ENCODE results near the gene GNRH2.
"Not testable (repeated sequence)": the region's sequence is repeated elsewhere in the genome, so short reads cannot be mapped to it uniquely, and the experiment has no call there.

Gene GNRH2, protein sequence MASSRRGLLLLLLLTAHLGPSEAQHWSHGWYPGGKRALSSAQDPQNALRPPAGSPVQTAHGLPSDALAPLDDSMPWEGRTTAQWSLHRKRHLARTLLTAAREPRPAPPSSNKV

DNA sequence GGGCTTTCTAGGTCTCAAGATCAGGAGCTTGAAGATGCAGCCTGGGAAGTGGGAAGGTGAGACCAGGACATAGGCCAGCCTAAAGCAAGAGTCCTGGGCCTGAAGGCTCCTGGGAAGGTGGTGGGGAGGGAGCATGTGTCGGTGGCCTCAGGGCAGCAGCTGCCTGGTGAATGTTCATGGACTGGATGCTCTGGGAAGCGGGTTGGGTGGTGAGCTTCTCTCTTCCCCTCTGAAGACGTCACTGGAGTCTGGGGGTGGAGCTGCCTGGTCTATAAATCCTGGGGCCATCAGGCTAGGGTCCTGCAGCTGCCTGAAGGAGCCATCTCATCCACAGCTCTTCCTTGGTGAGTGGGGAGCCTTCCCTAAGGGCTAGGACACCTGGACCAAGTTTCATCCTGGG lies at the start of gene GNRH2:
Gene GNRH2, plus strand, starts transcription at position 301 of the 400 bp plus-strand sequence. CDS start 793 bp downstream, outside the sequence.
- no peak for DNase-seq

DNA sequence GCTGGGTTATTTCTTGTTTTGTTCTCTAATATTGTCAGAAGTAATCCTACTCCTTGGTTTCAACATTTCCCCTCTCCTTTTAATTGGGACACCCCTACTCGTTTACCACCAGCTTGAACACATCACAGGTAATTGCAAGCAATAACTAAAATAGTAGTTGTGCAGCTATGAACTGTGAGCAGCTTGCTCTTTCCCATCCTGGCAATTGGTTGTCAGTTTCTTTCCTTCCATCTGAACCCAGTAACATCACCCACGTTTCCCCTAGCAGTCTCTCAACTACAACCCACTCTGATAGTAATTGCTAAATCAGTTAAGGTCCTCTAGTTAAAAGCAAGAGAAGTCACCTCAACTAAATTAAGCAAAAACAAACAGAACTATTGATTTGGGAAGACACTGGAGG lies 47.6 kb upstream of the GNRH2 start:
- no peak for DNase-seq

DNA sequence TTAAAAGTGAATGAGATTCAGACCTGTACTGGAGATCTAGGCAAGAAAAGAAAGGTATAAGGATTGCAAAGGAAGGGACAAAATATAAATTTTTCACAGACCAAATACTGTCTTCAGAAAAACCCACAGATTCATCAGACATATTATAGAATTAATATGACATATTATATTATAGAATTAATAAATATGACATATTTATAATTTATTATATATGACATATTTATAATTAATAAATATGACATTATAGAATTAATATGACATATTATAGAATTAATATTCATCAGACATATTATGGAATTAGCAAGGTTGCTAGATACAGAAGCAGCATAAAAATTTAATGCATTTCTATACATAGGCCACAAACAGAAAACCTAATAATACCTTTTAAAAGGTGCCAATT lies 44.7 kb upstream of the GNRH2 start:
- DNase-seq: no peak

DNA sequence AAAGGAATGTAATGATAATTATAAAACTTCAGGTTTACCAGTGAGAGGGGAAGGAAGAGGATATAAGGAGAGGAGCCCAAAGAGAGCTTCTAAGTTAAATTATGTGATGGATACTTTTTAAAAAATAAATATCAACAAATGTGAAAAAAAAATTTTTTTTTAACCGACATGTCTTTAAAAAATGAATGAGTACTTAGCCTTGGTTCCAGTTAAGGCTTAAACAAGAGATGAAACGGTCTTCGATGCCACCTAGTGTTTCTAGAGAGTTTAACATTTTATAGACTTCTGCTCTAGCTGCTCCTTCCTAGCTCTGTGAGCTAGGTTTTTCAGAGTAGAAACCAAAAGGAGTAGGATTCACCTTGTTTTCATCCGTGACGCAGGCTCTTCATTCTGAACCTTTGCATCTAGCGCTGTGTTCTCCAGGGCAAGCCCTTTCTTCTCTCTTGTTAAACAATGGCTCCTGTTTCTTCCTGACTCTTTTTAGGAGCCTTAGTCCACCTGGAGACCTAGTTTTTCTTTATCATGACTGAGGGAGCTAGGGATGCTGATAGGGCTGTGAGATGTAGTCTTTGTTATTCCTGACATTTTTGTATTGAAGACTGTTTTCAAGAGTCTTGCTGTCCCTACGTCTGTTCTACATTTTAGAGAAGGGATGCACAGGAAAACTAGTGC lies 42.4 kb upstream of the GNRH2 start:
- DNase-seq: no peak

DNA sequence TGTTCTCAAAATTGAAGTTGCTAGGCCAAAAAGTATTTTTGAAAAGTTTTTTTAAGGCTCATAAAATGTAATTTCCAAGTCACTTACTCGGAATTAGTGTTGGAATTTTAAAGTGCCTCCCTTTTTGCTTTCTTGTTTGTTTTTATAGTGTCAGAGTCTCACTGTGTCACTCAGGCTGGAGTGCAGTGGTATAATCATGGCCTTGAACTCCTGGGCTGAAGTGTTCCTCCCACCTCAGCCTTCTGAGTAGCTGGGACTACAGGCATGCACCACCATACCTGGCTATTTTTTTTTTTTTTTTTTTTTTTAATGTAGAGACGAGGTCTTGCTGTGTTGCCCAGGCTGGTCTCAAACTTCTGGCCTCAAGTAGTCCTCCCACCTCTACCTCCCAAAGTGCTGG lies 40.0 kb upstream of the GNRH2 start:
- DNase-seq: no peak

DNA sequence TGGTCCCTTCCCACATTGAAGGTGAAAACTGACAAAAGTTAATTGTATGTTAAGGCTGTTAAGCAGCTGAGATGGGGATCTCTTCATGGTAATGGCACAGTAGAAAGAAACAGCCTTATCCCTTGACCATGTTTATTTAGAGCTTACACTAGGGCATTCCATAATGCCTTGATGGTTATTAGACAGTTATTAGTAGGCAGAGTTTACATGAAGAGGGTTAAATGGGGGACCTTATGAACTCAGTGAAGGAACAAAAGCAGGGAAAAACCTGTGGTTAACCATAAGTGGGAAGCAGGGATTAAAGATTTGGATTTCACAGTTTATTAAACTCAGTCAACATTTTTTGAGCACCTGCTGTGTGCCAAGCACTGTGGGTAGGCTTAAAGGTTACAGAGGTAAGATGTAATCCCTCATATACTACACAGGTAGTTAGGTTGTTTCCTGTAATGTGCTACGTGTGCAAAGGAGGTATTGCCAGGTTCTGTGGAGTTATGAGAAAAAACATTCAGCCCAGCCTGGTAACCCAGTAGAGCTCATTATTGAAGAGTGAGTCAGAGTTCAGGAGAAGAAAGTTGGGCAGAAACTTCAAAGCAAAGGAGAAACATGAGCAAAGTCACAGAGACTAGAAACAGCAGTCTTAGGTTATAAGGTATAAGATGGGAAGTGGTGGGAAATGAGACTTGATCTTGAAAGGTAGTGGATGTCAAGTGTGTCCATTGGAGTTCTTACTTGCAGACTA lies 32.3 kb upstream of the GNRH2 start:
- DNase-seq: no peak

DNA sequence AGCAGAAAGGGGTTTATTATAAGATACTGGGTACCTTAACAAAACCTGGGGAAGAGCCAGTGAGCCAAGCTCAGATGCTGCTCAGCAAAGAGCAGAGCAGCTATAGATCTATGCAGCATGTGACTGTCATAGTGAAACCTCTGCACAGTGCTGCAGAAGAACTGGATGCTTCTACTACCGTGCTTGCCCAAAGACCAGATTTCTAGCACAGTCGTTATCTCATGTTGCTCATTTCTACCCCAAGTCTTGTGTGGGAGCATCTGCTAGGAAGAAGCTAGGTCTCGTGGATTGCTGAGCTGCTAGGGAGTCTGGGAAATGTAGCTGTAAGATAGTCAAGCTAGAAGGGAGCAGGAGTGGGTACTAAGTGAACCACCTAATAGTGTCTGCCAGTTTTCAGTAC lies 31.7 kb upstream of the GNRH2 start:
- DNase-seq: no peak

DNA sequence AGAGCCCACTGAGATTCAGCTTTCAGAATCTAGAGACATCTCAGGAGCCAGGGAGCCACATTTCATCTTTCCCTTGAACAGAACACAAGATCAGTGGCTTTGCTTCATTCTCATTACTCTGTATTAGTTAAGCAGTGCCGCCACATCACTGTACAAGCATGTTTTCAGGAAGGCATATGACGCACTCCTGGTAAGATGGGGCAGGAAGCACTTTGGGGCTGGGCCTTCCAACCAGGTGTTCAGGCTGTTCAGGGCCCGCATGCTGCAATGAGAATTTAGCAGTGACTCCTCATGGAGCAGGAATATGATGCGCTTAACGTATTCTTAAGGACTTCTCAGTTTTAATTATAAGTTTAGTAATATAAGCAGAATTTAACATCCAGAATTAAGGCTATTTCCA lies 29.7 kb upstream of the GNRH2 start:
- no peak for DNase-seq

DNA sequence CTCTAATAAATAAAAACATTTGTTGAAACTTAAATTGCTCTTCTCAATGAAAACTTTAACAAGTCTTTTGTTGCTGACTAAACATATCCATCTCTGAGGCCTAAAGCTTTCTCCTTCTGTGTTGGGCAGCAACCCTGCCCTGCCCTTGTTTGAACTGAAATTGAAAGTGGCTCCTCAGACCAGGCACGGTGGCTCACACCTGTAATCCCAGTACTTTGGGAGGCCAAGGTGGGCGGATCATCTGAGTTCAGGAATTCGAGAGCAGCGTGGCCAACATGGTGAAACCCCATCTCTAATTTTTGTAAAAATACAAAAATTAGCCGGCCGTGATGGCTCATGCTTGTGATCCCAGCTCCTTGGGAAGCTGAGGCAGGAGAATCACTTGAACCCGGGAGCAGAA lies 29.2 kb upstream of the GNRH2 start:
- no peak for DNase-seq

DNA sequence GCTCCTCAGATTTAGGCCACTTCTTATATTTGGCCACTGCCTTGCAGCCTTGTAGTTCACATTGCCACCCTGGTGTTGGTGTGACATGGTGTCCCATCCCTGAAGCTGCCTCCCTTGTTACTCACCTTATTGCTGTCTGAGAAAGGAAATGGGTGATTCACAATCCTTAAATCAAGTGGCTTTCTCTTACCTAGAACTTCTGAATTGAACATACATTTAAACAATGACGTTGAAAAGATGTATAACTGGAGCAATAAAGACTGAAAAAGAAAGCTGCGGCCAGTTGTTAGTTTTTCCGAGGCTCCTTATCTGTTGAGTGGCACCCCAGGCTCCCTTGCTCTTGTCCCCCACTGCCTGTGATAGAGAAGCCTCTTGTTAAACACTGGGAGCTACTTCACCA lies 28.8 kb upstream of the GNRH2 start:
- no peak for DNase-seq

DNA sequence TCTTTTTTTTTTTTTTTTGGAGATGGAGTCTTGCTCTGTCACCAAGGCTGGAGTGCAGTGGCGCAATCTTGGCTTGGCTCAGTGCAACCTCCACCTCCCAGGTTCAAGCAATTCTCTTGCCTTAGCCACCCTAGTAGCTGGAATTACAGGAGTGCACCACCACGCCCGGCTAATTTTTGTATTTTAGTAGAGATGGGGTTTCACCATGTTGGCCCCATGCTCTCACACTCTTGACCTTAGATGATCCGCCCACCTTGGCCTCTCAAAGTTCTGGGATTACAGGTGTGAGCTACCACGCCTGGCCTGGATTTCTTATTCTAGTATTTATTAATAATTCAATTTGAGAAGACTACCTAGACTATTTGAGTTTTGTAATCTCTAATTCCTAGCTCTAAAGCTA lies 28.1 kb upstream of the GNRH2 start:
- DNase-seq: not testable (repeated sequence)

DNA sequence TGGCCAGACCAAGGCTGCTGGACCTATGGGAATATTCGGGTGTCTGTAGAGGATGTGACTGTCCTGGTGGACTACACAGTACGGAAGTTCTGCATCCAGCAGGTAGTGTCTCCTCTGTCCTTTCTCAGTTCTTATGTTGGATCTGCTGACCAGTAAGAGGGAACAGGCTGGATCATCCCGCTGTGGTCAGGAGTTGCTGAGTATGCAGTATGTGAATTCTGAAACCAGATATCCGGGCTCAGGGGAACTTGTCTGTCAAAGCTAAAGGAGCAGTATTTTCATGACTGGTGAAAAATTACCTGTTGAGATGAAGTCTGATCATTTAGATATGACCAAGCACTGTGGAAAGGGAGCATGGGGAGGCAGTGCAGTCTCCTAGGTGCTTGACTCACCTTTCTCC lies 22.1 kb upstream of the GNRH2 start:
- DNase-seq: no peak

DNA sequence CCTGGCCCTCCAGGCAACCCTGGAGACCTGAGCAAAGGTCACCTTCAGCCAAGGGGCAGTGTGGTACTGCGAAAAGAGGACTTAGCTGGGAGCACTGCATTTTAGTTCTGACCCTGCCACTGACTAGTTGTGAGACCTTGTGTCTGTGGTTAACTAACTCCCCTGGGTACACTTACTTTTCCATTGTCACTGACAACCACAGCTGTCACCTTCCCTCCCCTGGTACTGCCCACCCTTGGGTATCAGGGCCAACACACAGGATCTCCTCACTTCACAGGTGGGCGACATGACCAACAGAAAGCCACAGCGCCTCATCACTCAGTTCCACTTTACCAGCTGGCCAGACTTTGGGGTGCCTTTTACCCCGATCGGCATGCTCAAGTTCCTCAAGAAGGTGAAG lies 21.6 kb upstream of the GNRH2 start:
- no peak for DNase-seq

DNA sequence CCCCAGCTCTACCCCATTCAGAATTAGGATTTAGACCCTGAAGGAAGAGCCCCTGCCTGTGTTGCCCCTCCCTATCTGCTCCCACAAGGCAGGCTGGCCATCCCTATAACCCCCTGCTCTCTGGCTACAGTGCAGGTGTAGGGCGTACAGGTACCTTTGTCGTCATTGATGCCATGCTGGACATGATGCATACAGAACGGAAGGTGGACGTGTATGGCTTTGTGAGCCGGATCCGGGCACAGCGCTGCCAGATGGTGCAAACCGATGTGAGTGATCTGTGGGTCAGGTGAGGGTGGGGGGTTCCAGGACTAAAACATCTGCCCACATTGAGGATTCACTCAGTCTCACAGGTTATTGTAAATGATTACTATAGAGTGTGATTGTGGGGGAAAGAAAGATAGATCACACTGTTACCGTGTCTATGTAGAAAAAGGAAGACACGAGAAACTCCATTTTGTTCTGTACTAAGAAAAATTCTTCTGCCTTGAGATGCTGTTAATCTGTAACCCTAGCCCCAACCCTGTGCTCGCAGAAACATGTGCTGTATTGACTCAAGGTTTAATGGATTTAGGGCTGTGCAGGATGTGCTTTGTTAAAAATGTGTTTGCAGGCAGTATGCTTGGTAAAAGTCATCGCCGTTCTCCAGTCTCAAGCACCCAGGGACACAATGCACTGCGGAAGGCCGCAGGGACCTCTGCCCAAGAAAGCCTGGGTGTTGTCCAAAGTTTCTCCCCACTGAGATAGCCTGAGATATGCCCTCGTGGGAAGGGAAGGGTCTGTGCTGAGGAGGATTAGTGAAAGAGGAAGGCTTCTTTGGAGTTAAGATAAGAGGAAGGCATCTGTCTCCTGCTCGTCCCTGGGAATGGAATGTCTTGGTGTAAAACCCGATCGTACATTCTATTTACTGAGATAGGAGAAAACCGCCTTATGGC lies 20.6 kb upstream of the GNRH2 start:
- DNase-seq: not testable (repeated sequence)

DNA sequence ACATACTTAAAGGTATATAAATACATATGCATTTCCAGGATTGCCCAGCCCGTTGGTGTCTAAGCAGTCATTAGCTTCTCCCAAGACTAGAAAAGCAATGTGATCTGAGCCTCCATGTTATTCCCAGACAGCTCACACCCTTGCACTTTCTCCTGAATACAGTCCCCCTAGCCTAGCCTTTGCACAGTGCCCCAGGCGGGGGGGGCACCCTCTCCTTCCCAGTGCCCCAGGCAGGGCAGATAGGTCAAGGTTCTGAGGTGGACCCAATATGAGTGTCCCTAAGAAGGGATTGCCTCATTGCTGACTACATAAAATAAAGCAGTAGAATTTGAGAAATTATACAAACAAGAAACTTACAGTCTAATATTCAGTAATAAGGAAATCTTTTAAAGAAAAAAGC lies 15.4 kb upstream of the GNRH2 start:
- DNase-seq: no peak

DNA sequence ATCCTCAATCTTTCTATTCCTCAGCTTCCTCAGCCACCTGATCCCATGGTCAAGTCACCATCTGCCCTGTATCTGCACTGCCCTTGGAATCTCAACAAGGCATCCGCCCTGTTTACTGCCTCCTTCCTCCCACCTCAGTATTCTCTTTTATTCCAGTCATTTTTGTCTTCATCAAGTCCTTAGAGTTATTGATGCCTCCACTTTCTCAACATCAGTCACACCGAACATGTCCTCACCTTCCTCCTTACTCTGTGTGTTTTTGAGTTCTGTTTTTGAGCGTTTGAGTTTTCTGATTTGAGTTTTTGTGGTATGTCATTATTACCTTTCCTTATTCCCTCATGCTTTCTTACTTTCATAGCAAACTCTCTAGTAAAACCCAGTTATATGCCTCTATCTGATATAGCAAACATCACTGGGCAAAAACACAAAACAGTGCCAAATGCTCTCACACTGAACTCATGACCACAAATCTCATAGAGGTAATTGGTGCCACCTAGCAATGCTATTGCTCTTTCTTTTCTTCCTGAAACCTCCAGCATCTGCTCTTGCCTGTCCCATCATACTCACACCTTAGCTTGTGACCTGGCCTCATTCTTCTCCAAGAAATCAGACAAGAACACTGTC lies 11.8 kb upstream of the GNRH2 start:
- DNase-seq: no peak

DNA sequence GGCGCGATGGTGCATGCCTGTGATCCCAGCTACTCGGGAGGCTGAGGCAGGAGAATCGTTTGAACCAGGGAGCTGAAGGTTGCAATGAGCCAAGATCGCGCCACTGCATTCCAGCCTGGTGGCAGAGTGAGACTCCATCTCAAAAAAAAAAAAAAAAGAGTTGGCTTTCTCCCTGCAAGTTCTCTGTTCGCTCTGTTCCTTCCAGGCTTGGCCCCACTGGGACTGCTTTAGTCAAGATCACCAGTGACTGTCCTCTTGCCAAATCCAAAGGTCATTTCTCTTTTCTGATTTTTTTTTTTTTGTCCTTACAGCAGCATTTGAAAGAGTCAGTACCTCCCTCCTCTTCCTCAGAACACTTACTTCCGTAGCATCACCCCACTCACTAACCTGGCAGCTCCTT lies 10.8 kb upstream of the GNRH2 start:
- no peak for DNase-seq

DNA sequence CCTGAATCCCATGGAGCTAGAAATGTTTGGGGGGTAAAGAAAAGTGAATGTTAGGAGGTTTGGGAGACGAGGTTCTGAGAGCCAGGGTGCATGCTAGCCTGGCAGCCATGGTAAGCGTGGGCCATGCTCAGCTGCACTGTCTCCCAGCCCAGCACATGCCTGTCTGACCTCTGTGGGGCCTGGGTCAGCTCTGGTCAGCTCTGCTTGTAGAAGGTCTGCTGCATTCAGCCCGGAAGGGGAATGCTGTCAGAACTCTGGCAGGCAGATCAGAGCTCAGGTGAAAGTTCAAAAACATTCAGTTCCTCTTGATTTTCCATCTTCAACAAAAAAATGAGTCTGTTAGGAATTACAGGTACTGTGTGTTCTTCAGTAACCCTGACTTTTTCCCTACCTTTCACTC lies 5.8 kb upstream of the GNRH2 start:
- no peak for DNase-seq

DNA sequence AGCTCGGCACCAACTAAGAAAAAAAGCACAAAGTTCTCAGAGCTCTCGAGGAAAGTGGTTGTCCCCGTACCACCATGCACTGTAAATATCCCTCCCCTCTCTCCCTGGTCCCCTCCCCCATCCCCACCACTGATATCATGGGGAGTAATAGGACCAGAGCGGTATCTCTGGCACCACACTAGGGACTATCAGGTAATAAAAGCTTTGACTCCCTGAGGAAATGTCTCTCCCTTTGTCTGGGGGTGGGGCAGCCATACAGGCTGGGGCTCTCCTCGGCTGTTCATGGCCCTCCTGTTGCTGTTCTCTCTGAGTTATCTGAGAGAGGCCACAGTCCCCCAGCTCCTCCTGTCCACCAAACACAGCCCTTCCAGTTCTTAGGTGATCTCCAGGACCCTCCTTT lies 5.0 kb upstream of the GNRH2 start:
- no peak for DNase-seq

DNA sequence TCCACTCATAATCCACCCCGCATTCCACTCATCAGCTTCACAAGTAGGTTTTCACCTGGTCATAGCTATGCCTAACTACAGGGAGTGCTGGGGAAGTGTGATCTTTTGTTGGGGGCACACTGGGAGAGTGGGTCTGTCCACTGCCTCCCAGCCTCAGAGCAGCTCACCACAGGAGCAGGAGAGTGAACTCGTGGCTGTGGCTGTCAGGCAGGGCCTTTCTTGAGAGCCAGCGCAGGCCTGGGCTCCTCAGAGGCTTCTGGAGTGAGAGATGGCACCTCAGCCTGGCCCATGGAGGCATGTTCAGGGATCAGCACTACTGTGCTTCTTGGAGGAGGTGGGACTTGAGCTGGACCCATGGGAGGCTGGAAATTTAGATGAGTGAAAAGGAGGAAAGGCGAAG lies 4.0 kb upstream of the GNRH2 start:
- DNase-seq: no peak

DNA sequence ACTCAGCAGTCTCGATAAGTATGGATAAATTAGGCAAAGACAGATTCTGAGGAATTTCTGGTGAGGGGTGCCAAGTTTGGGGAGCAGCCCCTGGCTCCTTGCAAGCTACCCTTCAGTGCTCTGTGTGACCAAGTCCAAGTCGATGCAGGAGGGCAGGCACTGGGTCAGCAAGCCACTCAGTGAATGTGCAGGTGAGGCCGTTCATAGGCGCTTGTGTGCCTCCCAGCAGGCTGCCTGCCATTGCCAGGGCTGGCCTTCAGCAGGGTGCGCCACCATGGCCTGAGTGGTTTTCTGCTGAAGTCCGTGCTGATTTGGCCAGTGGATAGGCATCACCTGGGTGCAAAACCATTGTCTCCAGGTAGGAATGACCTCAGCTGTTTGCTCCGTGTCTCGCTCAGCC lies 3.3 kb upstream of the GNRH2 start:
- DNase-seq: no peak

DNA sequence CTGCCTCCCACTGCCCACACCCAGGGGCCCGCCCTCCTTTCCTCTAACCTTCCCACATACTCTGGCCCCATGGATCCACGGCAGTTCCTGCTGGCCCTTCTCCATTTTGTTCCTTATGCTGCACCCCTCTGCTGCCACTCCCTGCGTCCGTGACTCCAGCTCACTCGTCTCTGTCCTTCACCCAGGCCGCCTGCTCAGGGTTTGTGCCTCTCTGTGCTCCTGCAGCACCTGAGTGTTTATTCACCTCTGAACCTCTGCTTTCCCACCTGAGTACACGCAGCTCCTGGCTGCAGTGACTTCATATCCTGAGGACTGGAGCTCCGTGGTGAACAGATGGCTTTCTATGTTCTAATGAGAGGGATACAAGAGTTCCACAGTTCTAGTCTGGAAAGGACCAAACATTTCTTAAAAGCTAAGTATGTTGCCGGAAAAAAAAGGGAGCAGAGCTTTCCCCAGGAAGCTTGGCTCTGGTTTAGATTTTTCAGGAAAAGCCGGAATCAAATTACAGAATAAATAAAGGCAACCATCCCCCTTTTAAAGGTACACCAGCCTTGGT lies 1.5 kb upstream of the GNRH2 start:
- no peak for DNase-seq

DNA sequence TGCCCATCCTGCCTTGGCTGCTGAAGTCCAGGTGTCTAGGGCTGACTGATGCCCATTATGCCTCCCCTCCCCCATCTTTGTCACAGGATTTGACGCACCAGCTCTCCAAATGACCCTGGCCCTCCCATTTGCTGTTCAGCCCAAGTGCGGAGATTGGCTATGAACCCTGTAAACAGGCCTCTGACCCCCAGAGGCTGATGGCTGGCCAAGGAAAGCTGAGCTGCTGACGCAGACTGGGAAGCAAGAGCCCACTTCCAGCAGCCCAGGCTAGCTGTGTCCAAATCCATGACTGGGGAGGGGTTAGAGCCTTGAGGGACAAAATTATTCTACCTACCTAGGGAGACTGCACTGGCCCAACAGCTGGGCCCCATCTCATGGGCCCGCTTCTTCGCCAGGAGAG lies 797 bp upstream of the GNRH2 start:
- DNase-seq: no peak

Data from stimulated activated CD4-positive, alpha-beta T cell treated with anti-CD3 and anti-CD28 coated beads, Interleukin-4, amount 100 ng/mL, for 4 hours (primary cell).